Posterior cingulate gyrus (tissue), 11 donors: ENCODE data around the gene KRTAP10-10.
"Not testable (repeated sequence)": the region's sequence is repeated elsewhere in the genome, so short reads cannot be mapped to it uniquely, and the experiment has no call there.

Experiments used
- DNase-seq, 10 donors: peaks; one replicate each; pipeline versions ENCODE4 v3.0.0 to v3.0.0-alpha.2; 2020 to 2021; ENCODE audit warnings: mixed read lengths in 3 of 10
- intact Hi-C: fragments of 100-400 bp; cut with DNase I; formaldehyde crosslinking; loops from one replicate; pipeline ENCODE4 v1.15.1; 2023

Gene KRTAP10-10

GRCh38 chr21:44637018-44637850, at the start of gene KRTAP10-10:
Gene KRTAP10-10, plus strand, starts transcription at chr21:44637356. Its CDS starts 62 bp downstream, at chr21:44637418.
- DNase-seq, result peak in 5 of 10 donors; percentile 4 to 76 (median 46)
- intact Hi-C loops, result no loop called here

- intact Hi-C loops, result no loop called here
- no peak for DNase-seq
These were observed 48.1 kb upstream of the KRTAP10-10 start for GRCh38 chr21:44589094-44589493.

- intact Hi-C loops, result no loop called here
- DNase-seq, result peak in 3 of 10 donors; percentile 20 to 74 (median 63)
These were observed 47.4 kb upstream of the KRTAP10-10 start for GRCh38 chr21:44589586-44590305.

GRCh38 chr21:44590311-44590721, 46.8 kb upstream of the KRTAP10-10 start:
- intact Hi-C loops, result no loop called here
- peak in 2 of 10 donors; percentile 48 to 56 for DNase-seq

GRCh38 chr21:44590897-44591800, 46.0 kb upstream of the KRTAP10-10 start:
- intact Hi-C loops, result not testable (repeated sequence)
- DNase-seq, result peak in 2 of 10 donors; percentile 36 to 85

GRCh38 chr21:44591801-44592130, 45.4 kb upstream of the KRTAP10-10 start:
- intact Hi-C loops, result not testable (repeated sequence)

GRCh38 chr21:44592446-44593311, 44.5 kb upstream of the KRTAP10-10 start, which contains the start of gene KRTAP10-6:
Gene KRTAP10-6, minus strand, starts transcription at chr21:44592505. Its CDS starts 21 bp downstream, at chr21:44592484.
- intact Hi-C loops, result no loop called here
- peak in 3 of 10 donors; percentile 24 to 72 (median 61) for DNase-seq

More at GRCh38 chr21:44591801-44592130, 45.4 kb upstream of the KRTAP10-10 start:
- peak in 2 of 10 donors; percentile 22 to 68 for DNase-seq

- intact Hi-C loops, result no loop called here
- peak in 2 of 10 donors; percentile 22 to 41 for DNase-seq
These were observed 43.4 kb upstream of the KRTAP10-10 start for GRCh38 chr21:44593598-44594405.

GRCh38 chr21:44594406-44594916, 42.7 kb upstream of the KRTAP10-10 start:
- intact Hi-C loops, result no loop called here
- DNase-seq, result peak in 2 of 10 donors; percentile 31 to 34

GRCh38 chr21:44595524-44595923, 41.6 kb upstream of the KRTAP10-10 start:
- DNase-seq, result no peak
- intact Hi-C loops, result no loop called here

GRCh38 chr21:44596068-44596725, 41.0 kb upstream of the KRTAP10-10 start:
- no peak for DNase-seq

GRCh38 chr21:44598061-44598460, 39.1 kb upstream of the KRTAP10-10 start:
- intact Hi-C loops, result no loop called here

More at GRCh38 chr21:44596068-44596725, 41.0 kb upstream of the KRTAP10-10 start:
- intact Hi-C loops, result no loop called here

GRCh38 chr21:44599264-44600029, 37.7 kb upstream of the KRTAP10-10 start:
- intact Hi-C loops, result no loop called here
- peak in 1 of 10 donors; percentile 66 for DNase-seq

More at GRCh38 chr21:44598061-44598460, 39.1 kb upstream of the KRTAP10-10 start:
- DNase-seq, result no peak

- DNase-seq, intact Hi-C loops: not testable (repeated sequence)
These were observed 36.8 kb upstream of the KRTAP10-10 start, which contains the start of gene KRTAP10-7 for GRCh38 chr21:44600118-44600978. Gene KRTAP10-7, plus strand, starts transcription at chr21:44600597. Its CDS starts 25 bp downstream, at chr21:44600622.

- intact Hi-C loops, result not testable (repeated sequence)
- peak in 1 of 10 donors; percentile 56 for DNase-seq
These were observed 36.1 kb upstream of the KRTAP10-10 start for GRCh38 chr21:44601091-44601490.
